Measurements from ENCODE around the gene POU5F2.

Gene POU5F2, protein sequence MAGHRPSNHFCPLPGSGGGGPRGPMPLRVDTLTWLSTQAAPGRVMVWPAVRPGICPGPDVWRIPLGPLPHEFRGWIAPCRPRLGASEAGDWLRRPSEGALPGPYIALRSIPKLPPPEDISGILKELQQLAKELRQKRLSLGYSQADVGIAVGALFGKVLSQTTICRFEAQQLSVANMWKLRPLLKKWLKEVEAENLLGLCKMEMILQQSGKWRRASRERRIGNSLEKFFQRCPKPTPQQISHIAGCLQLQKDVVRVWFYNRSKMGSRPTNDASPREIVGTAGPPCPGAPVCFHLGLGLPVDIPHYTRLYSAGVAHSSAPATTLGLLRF

DNA sequence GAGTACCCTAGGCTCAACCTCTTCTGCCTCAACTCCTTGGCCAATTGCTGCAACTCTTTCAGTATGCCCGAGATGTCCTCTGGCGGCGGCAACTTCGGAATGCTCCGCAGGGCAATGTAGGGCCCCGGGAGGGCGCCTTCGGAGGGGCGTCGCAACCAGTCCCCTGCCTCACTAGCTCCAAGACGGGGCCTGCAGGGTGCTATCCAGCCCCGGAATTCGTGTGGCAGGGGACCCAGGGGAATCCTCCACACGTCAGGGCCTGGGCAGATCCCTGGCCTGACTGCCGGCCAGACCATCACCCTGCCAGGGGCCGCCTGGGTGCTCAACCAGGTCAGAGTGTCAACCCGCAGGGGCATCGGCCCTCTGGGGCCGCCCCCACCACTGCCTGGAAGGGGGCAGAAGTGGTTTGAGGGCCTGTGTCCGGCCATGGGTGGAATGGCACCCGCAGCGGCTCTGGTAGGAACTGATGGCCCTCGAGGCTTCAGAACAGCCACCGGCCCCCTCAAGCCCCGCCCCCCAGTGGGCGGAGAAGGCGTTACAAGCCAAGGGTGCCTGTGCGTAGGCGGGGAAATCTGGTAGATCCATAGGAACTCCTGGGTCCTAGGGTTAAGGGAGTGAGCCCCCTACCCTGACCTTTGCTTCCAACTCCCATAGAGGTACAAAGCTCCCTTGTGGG lies at the start of gene POU5F2:
Gene POU5F2 (minus strand): TSS at position 465 of the 676 bp plus-strand sequence. CDS start 37 bp downstream, at position 428.
- no peak for DNase-seq (ENCODE audit: low read depth)

DNA sequence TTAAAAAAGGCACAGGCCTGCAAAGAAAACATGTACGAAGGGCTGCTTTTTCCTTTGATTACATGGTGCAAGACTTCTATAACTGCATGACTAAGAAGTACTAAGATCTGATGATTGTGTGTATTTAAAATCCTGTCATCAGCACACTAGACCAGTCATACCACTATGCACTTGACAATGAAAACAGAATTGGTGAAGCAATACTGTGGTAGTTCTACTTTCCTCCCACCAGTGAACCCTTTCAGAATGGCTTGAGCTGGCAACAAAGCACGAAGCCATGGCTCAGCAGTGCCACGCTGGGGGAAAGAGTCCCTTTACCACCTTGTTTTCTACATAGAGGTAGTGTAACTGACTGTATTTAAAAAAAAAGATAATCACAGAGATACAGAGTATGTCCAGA lies 49.0 kb upstream of the POU5F2 start:
- DNase-seq (ENCODE audit: low read depth), result no peak

DNA sequence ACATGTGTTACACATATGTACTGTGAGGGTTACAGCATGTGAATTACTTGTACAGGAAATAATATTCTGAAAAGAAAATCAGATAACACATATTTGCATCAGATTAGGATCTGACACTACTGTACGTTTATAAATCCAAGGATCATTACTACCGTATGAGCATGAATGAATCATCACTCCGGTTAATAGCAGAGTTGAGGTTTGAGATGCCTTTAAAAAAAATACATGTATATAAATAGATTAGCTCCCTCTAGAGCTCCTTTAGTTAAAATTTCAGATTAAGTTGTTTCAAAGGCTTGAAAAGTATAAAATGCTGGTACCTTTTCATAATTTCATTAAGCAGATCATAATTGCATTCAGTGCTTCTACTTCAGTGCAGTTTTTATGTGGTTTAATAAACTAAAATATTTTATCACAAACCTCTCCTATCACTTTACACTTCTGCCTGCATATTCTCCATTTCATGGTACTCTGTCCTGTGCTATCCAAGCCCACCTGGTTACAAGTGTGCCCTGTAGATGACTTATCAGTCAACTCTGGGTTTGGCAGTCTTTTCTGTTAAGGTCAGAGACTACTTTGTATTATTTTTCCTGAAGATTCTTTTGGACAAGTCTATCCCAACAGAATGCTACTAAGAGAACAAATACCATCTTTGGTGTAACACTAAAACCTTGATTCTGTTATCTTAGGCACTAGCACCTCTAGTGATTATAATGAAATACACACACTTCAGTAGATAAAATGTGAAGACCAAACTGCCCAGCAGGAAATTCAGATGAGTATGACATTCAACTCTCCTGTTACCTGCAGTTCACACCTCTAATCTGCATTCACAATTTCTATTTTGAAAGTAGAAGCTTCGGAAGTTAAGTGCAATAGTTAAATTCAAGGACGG lies 48.0 kb upstream of the POU5F2 start:
- no peak for DNase-seq (ENCODE audit: low read depth)

DNA sequence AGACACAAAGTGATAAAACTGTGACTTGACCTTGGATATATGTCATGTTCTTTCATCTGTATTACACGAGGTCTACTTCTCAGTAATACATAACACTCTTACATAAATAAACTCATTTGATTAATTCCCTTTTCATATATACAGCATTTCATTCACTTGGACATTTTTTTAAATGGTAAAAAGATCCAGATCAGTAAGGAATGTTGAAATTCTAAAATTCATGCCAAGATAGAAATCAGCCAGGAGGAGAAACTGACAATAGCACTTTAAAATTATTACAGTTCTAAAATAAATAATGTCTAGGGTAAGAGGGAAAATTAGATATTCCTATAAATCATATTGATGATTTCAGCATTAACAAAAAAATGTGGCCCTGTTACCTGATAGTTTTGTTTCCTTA lies 46.2 kb upstream of the POU5F2 start:
- DNase-seq (ENCODE audit: low read depth), result no peak

DNA sequence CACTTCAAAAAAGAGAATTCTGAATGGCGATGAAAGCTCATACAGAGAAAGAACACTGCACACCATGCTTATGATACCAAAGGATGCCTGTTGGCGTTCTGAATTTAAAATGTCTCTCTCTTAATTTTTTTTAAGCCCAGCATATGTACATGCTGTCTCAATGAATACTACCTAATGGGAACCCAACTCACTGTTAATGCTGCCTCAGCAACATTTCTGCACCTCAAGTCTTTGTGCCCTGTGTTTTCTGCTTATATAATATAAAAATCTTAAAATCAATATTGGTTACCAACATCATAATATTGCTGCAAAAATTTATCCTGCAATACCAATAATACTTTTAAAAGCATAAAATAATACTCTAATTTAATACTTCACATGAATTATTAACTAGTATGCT lies 44.1 kb upstream of the POU5F2 start:
- DNase-seq (ENCODE audit: low read depth), result no peak

DNA sequence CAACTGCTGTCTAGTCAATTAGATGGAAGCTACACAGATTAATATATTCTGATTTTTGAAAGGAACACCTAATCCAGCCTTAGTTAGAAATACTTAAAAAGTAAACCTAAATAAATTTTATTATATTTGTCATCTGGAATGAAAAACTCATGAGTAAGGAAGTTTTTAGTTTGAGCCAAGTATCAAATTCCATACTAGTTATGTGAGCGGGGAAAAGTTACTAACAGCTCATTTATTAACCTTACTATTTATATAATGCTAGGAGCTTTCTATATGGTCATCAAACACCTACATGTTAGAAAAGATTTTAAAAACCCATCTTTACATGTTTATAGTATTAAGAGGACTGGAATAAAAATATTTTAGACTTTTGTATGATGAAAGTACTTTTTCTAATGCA lies 41.6 kb upstream of the POU5F2 start:
- no peak for DNase-seq (ENCODE audit: low read depth)

DNA sequence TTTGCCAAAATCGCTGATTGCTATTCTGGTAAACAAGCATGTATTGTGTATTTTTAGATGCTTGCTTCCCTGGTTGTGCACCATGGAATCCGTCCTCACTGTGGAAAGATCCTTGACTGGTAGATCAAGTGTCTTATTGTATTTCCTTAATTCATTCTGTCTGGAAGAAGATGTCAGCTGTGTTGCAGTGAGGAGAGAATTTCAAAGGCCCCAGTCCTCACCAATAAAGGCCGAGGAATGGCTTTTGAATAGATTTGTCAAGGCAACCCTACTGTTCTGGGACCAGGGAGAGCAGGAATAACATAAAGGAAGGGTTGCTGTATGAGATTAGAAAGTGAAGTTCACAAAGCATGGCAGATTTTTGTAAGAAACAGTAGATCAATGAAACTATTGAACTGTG lies 36.2 kb upstream of the POU5F2 start:
- DNase-seq (ENCODE audit: low read depth), result no peak

DNA sequence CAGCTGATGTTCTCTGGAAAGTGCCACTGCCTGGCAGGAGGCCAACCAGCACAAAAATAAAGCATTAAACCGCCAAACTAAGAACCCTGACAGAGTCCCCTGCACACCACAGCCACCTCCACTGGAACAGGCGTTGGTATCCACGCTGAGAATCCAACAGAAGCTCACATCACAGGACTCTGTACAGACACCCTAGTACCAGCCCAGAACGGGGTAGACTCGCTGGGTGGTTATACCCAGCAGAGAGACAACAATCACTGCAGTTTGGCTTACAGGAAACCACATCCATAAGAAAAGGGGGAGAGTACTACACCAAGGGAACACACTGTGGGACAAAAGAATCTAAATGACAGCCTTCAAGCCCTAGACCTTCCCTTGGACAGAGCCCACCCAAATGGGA lies 15.0 kb upstream of the POU5F2 start:
- no peak for DNase-seq (ENCODE audit: low read depth)

DNA sequence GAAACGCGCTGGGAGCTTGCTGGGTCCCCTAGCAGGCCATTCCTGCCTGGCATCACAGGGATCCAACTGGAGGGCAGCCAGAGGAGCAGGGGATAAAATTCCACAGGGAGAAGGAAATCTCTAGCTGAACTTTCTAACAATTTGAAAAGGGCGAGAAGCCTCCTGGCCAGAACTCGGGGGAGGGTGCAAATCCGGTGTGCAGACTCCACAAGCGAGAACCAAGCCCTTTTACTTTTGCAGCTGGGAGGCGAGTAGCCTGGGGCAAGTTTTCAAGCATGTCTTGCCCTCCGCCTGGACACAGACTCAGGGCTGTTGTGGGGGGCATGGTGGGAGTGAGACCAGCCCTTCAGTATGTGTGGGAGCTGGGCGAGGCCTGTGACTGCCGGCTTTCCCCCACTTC lies 14.3 kb upstream of the POU5F2 start:
- no peak for DNase-seq (ENCODE audit: low read depth)

DNA sequence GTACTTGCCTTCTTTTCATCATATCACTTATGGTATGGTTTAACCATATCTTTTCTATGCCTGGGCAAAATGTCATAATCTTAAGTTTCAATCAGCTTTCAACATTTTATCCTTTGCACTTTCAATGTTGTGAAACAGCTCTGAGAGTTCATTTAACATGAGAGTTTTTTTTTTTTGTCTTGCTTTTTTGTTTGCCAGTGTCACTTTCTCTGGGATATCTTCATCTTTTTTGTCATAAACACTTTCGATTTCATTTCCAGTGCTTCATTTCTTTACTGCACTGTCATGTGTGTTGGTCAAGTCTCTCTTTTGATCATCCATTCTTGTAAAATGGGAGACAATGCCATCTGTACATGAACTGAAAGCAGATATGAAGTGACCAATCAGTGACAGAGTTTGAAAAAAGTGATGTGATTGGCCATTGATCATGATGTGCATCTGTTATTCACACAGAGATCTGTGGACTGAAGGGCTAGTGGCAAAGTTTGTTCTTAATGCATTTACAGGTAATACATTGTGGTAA lies 7.5 kb upstream of the POU5F2 start:
- DNase-seq (ENCODE audit: low read depth), result no peak

DNA sequence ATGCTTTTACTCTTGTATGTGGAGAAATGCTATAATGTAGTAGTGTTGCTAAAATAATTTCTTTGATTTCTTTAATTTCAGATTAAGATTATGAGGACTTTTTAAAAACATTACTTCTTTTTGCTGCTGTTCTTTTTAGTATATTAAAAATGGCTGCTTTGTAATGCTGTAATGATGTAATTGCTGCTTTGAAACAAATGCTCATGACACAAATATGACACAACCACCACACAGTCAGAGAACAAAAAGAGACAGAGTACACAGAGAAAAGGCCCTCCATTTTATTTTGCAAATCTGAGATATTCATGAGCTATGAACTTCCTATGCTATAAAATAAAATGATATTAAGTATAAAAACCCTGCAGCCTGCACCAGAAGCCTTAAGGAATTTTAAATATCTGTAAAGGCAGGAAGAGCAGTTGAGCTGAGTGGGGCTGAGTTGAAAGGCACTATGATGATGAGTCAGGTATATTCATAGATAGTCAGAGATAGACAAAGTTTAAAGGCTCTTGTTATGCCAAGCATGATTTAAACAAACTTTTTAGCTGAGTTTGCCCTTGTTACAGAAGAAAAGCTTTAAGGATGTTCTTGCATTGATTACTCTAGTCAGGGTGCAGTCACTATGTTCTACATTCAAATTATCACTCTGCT lies 5.1 kb upstream of the POU5F2 start:
- DNase-seq (ENCODE audit: low read depth), result no peak

DNA sequence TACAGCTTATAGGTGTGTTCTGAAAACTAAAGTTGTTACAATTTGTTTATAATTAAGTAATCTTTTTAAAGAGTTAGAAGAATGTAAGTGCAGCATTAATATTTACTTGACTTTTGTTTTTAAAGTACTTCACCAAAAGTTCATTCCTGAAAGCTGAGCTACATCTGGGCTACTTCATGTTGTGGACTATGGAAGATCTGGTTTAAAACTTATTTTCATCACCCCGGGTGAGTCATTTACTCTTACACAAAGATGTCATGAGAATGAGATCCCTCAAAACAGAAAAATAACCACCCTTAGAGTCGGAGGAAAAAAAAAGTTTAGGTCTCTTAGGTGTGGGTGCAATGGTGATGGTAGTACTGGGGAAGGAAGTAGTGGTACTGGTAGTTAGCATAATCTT lies 5.1 kb downstream of the POU5F2 start:
- no peak for DNase-seq (ENCODE audit: low read depth)

DNA sequence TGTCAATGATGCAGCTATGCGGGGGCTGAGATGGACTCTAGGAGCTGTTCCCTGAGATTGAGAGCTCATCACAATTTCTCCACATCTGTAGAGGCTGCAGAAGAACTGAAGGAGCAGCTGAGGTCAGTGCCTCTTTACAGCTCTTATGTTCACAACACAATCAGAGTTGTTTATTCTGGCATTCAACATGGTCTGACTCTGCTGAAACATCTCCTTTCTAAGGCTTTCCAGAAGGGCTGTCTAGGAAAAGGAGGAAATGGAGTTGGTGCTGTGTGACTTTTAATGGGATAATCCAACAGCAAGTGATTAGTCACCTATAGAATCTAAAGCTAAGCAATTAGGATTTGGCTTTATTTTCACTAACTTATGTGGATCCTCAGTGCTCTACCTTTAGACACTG lies 6.0 kb downstream of the POU5F2 start:
- DNase-seq (ENCODE audit: low read depth), result no peak

DNA sequence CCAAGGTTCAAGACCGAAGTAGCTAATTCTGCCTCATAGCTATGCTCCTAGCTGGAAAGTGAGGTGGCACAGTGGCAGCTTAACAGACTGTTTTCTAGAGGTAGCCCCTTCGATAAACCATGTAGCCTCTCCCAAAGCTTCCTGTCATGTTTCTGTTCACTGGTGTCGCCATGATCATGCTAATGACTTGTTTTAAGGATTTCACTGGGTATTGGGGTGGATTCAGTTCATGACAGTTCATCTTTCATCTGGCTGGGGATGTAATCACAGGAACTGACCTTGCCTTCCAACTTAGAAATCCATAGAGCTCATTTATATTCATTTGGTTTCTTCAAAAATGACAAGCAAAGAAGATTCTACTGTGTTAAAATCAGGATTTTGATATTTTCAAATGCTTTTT lies 9.4 kb downstream of the POU5F2 start:
- DNase-seq (ENCODE audit: low read depth), result no peak

DNA sequence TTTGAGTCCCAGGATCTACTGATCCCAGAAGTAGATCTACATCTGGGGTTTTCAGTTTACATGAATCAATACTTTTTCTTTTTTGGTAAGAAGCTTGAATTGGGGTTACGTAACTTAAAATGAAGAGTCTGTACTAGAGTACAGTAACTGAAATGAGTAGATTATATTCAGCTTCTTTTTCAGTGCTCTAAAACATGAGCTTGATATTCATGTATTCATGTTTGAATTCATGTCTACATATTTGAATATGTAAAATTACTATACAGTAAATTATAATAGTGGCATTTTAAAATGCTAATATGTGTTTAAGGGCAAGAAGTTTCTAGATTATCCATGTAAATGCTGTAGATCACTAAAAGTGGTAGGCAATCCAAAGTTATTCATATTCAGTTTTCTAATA lies 14.8 kb downstream of the POU5F2 start:
- no peak for DNase-seq (ENCODE audit: low read depth)

DNA sequence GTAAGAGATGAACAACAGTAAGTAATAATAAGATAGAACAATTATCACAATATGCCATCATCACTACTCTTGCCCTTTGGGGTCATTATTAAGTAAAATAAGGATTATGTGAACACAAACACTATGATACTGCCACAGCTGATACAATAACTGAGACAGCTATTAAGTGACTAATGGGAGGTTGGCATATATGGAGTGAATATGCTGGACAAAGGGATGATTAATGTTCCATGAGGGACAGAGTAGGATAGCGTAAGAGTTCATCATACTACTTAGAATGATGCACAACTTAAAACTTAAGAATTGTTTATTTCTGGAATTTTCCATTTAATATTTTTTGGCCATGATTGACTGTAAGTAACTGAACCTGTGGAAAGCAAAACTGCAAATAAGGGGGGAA lies 16.6 kb downstream of the POU5F2 start:
- no peak for DNase-seq (ENCODE audit: low read depth)

DNA sequence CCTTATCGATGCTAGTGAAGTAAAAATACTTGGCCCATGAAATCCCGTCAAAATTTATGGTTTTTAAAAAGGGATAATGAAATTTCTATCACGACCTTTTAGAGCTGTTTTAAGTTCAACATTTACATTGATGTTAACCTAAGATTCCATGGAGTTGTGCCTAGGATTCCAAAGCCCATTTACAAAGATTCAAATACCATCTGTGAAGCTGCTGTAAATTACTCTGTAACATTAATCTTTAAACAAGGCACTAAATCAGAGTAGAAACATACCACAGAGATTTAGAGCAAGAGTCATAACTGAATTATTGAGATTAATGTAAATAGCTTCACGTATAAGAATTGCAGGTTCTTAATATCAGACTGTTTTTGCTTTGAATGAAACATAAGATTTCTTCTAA lies 17.7 kb downstream of the POU5F2 start:
- DNase-seq (ENCODE audit: low read depth), result no peak

DNA sequence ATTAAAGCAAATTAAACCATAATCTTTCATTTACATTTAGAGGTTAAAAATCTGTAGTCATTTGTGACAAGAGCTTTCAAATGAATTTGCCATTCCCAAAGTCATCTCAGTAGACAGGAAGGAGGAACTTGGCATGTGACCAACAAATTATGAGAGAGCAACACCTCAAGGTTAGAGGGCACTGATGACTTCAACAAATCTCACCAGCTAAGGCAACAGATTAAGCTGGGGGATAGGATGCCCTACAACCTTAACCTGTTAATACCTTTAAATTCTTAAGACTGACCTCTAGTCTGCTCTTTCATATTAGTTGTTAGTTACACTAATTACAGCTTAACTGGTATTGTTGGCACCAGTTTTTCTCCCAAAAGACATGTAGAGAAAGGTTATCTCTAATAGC lies 18.4 kb downstream of the POU5F2 start:
- DNase-seq (ENCODE audit: low read depth), result no peak

DNA sequence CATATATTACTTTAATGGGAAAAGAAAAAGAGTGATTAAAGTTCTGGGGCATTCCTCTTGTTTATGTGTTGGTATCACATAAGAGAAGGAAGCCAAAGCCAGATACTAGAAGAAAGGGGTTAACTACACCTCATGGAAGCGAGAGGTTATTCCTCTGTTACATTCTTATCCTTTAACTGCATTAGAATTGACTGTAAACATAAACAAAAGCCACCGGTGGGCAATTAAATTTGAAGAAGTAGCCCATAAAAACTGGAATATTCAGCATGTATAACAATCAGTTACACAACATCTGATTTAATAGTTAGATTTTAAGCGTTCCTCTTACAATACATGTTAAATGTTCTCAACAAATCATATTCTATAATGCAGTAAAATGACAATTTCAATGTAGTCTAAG lies 18.8 kb downstream of the POU5F2 start:
- DNase-seq (ENCODE audit: low read depth), result no peak

DNA sequence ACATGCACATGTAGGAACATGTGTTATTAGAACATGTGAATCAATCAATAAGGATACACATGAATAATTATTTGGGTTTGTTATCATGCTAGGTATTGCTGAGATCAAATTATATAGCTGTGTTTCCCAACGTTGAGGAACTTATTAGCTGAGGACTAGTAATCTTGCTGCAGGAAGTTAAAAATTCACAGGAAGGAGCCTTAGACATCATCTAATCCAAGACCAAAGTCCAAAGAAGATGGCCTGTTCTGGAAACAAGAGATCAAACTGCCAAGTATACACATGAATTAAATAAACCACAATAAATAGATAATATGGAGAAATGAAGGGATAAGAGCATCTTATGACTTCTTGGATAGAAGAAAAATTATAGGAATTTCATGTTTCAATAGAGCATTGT lies 19.9 kb downstream of the POU5F2 start:
- DNase-seq (ENCODE audit: low read depth), result no peak

DNA sequence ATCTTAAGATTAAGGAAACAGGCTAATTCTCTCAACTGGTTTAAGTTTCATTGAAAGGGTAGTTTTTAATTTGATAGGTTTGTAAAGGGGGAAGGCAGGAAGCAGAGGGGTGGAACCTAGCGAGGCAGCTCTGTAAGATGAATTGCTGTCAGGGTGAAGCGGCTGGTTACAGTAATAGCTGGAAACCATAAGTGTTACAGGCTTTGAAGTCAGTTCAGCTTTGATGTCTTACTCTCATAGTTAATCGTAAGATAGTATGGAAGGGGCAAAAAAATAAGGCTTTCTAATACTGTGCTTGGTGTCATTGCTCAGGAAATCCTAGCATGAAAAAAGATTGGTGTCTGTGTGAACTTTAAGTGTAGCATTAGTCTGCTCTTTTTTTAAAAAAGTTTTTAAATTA lies 20.3 kb downstream of the POU5F2 start:
- DNase-seq (ENCODE audit: low read depth), result no peak

DNA sequence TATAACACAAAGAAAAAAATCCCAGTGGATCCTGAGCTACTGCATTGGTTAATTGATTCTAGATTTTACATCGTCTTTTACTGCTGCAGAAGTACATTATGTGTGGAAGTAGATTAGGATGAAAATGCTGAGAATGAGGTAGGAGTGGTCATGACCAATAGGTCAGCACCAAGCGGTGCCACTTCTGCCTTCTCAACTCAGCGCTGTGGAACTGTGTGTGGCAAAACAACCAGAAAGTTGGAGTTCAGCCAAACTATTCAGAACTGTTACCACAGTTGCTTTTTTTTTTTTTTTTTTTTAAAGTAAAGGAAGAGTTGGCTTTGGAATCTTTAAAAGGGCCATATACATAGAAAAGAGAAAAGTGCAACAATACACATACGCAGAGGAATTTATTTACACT lies 24.2 kb downstream of the POU5F2 start:
- no peak for DNase-seq (ENCODE audit: low read depth)
